GM18873 (cell line): Measurements from ENCODE around the gene RILPL1.
"Not testable (repeated sequence)": the region's sequence is repeated elsewhere in the genome, so short reads cannot be mapped to it uniquely, and the experiment has no call there.

Source experiments
- ATAC-seq: cut with Tn5 transposase; IDR thresholded peaks from one replicate; pipeline ENCODE4 v1.9.1; 2021; ENCODE audit warnings: mild to moderate bottlenecking, moderate library complexity, moderate number of reproducible peaks; ENCODE audit not compliant: unreplicated experiment, low FRiP score

The RILPL1 gene

DNA sequence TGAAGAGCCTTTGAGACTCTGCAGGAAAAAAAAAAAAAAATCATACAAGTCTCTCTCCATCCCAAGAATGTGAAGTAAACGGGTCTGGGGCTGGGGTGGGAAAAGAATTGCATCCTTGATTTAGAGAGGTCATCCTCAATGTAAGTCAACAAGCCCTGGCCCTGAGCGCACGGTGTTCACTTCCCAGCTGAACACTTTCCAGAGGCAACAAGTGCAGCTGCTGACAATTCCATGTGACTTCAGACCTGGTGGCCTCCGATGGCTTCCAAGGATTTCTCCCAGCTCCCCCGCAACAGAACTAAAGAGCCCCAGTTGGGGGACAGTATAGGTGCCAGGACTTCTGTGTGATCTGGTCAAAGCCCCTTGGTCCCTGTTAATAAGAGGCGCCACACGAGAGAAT is 2.4 kb downstream of the RILPL1 start:
- ATAC-seq, result no peak

DNA sequence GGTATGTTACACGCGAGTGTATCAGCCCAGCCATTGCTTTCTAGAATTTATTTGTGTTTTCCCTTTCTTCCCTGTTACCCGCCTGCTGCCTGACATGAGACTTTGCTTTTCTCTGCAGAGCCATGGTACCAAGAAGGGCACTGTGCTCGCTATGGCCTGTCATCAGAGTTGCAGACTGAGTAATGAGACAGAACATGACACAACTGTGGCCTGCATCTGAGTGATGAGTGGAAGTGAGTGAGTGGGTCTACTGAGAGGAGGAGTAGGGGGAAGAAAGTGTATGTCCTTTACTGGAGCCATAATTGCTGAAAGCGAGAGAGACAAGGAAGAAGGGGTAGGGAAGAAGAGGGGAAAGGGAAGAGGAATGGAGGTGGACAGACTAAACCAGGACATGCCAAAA is 2.9 kb downstream of the RILPL1 start:
- ATAC-seq, result no peak

- ATAC-seq, result no peak
Measured at GRCh38 chr12:123529686-123530085, 3.8 kb downstream of the RILPL1 start.

DNA sequence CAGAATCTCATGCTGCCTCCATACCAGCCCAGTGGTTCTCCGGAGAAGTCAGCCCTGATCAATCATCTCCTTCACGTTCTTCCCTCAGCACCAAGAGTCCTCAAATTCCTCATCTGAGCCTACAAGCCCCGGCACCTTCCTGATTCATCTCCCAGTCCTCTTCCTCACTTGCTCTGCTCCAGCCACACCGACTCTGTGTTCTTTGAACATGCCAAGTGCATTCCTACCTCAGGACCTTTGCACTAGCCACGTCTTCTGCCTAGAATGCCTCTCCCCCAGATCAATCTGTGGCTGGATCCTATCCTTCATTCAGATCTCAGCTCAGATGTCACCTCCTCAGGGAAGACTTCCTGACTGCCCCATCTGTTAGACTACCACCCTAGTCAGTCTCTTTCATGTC is 4.7 kb downstream of the RILPL1 start:
- ATAC-seq, result no peak

- ATAC-seq, result no peak
Measured at GRCh38 chr12:123526542-123527080, 6.9 kb downstream of the RILPL1 start.

- ATAC-seq, result no peak
Measured at GRCh38 chr12:123524378-123524777, 9.1 kb downstream of the RILPL1 start.

GRCh38 chr12:123523518-123523917 is 10.0 kb downstream of the RILPL1 start:
- no peak for ATAC-seq

DNA sequence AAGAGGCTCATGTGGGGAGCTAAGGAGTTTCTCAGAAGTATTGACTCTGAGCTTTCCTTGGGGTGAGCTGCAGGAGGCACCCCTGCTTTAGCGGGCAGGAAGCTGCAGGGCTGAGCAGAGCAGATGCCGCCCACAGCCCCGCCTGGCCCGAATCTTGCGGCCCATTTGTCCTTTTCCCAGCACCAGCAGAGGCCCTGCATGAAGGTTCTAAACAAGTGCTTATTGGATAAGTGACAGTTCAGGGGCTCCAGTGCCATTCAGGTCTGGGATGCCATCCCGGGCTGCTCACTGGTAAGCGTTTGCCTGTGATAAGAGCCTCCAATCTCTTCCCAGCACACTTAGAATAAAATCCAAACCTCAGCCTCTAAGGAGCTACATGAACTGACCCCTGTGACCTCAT is 11.4 kb downstream of the RILPL1 start:
- no peak for ATAC-seq

DNA sequence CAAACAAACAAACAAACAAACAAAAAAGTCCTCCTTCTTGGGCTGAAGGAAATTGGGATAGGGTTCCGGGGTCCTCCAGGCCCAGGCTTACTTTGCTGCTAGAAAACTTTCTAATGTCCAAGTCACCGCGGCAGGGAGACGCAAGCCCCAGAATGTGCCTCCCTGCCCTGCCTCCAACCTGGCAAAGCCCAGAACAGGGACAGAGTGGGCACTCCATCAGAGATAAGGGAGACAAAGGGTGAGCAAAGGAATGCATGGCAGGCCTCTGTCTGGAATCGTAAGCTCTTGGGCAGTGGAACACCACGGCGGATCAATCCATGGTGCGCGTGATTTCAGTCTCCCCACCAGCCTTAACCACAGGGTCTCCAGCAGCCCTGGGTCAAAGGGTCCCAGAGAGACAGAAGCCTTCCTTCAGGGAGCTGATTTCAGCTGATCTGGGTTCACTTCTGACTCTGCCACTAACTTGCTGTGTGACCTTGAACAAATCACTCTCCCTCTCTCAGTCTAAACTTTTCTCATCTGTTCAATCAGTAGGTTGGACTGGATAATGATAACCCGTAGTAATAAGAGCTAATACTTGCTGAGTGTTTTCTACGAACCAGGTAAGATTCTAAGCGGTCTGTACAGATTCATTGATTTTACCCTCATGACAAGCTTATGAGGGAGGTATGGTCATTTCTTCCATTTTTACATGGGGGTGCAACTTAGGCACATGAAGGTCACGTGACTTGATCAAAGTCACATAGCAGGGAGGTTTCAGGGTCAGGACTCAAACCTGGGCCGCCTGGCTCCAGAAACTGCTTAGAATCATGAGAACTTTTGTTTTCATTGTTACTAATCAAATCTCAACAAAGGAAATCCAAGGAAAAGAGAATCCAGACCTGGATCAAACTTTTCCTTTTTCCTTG is 12.7 kb downstream of the RILPL1 start:
- ATAC-seq, result no peak

GRCh38 chr12:123519141-123520001 is 14.1 kb downstream of the RILPL1 start:
- no peak for ATAC-seq

DNA sequence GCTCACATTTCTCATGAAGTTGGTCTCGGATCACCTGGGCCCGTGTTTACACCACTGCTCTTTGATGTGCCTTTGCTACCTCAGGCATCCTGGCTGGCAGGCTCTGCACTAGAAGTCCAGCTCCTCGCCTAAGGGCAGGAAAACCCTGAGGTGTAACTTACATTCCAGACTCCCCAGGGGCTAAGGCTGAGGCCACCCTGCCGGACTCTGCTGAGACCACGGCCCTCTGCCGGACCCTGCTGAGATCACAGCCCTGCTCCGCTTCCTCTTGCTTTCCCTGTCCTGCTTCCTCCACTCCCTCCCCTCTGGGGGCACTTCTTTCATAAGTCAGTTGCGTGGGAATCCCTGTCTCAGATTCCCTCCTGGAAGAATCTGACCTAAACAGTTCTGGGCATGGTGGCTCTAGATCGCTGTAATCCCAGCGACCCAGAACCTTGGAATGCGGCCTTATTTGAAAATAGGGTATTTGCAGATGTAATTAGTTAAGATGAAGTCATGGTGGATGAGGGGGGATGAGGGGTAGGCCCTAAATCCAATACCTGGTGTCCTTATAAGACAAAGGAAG is 17.2 kb downstream of the RILPL1 start:
- ATAC-seq, result no peak

GRCh38 chr12:123514582-123515221 is 18.8 kb downstream of the RILPL1 start:
- not testable (repeated sequence) for ATAC-seq

- ATAC-seq, result no peak
Measured at GRCh38 chr12:123513805-123514204, 19.7 kb downstream of the RILPL1 start.

DNA sequence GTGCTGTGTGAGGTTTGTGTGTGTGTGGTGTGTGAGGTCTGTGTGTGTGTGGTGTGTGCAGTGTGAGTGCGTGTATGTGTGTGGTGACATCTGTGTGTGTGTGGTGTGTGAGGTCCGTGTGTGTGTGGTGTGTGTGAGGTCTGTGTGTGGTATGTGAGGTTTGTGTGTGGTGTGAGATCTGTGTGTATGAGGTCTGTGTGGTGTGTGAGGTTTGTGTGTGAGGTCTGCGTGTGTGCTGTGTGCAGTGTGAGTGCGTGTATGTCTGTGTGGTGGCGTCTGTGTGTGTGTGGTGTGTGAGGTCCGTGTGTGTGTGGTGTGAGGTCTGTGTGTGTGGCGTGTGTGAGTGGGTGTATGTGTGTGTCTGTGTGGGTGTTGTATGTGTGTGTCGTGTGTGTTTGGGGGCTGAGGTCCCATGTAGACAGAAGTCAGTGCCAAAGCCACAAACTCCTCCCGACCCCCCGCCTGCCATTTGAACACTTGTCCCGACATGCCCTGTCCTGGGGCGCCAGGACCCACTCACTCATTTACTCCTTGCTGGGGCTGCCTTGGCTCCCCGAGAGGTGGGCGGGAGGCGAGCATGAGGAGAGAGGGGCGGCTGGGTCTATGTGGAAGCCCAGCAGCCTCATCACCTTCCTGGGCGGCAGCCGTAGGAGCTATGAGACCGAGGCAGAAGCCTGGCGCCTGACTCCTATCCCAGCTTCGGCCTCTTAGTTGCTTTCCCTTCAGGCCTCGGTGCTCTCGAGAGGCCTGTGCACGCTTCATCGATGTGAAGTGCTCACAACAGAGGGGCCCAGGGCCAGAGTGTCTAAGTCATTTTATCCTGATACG is 20.5 kb downstream of the RILPL1 start:
- no peak for ATAC-seq

- no peak for ATAC-seq
Measured at GRCh38 chr12:123506843-123507236, 26.7 kb downstream of the RILPL1 start.

GRCh38 chr12:123506059-123506842 is 27.3 kb downstream of the RILPL1 start:
- no peak for ATAC-seq

- ATAC-seq, result no peak
Measured at GRCh38 chr12:123502163-123502704, 31.3 kb downstream of the RILPL1 start.

DNA sequence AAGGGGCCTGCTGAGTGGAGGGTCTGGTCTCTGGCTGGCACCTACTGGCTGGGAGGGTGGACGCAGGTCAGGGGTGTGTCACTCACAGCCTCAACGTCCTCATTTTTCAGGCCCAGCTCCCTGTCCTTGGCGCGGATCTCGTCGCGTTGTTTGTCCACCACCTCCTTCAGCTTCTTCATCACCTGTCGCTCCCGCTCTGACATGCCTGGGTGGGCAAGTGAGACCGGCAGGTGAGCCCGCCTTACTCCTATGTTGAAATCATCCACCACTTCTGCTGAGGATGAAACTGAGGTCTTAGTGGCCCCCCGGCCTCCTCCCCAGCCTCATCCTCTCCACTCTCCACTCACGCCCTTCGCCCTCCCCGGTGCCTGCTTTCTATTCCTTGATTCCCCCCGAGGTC is 34.2 kb downstream of the RILPL1 start:
- no peak for ATAC-seq
